ENCODE data around the gene LRIG2.
"Not testable (repeated sequence)": the region's sequence is repeated elsewhere in the genome, so short reads cannot be mapped to it uniquely, and the experiment has no call there.

DNA sequence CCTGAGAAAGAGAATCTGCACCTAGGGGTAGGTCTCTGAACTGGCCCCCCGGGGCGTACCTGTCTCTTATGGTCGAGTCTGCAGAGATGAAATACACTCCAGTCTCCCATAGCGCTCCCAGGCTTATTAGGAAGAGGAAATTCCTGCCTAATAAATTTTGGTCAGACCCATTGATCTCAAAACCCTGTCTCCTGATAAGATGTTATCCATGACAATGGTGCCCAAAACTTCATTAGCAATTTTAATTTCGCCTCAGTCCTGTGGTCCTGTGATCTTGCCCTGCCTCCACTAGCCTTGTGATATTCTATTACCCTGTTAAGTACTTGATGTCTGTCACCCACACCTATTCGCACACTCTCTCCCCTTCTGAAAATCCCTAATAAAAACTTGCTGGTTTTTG lies 85.7 kb downstream of the LRIG2 start:
- TF ChIP-seq, protein P1, sequence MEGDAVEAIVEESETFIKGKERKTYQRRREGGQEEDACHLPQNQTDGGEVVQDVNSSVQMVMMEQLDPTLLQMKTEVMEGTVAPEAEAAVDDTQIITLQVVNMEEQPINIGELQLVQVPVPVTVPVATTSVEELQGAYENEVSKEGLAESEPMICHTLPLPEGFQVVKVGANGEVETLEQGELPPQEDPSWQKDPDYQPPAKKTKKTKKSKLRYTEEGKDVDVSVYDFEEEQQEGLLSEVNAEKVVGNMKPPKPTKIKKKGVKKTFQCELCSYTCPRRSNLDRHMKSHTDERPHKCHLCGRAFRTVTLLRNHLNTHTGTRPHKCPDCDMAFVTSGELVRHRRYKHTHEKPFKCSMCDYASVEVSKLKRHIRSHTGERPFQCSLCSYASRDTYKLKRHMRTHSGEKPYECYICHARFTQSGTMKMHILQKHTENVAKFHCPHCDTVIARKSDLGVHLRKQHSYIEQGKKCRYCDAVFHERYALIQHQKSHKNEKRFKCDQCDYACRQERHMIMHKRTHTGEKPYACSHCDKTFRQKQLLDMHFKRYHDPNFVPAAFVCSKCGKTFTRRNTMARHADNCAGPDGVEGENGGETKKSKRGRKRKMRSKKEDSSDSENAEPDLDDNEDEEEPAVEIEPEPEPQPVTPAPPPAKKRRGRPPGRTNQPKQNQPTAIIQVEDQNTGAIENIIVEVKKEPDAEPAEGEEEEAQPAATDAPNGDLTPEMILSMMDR (IDR thresholded peaks at IDR 0.05; ENCODE audit: poor library complexity) = not testable (repeated sequence)
- TF ChIP-seq EZH2phosphoT487 (IDR thresholded peaks at IDR 0.05; ENCODE audit: low read depth, severe bottlenecking, unreplicated experiment) = not testable (repeated sequence)

Data from hepatocyte (in vitro differentiated cells).